CD14-positive monocyte (primary cell): Measurements from ENCODE around the gene NFKBIL1. TPM values are rescaled to one million over a fixed set of nuclear protein-coding genes. Genes with fewer than 3 reads are reported as not detected.

ENCODE experiments used
- DNase-seq, 3 donors: peaks; one replicate each; pipeline ENCODE4 v3.0.0-alpha.2; 2011 to 2022
- H2AFZ ChIP-seq: 2 replicates; pipeline ENCODE4 v1.6.0; 2012; ENCODE audit warnings: mild to moderate bottlenecking, low read depth, low read length, inconsistent platforms; ENCODE audit not compliant: insufficient read depth, poor library complexity, severe bottlenecking
- H3K27ac ChIP-seq, 2 donors: 1 replicate in 1 of 2; 2 replicates in 1 of 2; pipeline ENCODE4 v1.5.1; 2012 to 2013; ENCODE audit warnings: low read length in 2 of 2, control low read depth in 1 of 2, inconsistent platforms in 1 of 2, low read depth in 1 of 2, mild to moderate bottlenecking in 1 of 2
- H3K27me3 ChIP-seq, 2 donors: one replicate each; pipeline versions ENCODE4 v1.6.0 to v1.6.1; 2011 to 2013; ENCODE audit warnings: low read length in 2 of 2; ENCODE audit not compliant: control insufficient read depth in 2 of 2, insufficient read depth in 2 of 2
- H3K36me3 ChIP-seq, 2 donors: replicated peaks in 1 of 2; 1 replicate in 1 of 2; 2 replicates in 1 of 2; pipeline versions ENCODE4 v1.5.1 to v1.6.1; 2012 to 2013; ENCODE audit warnings: low read length in 2 of 2, control low read depth in 1 of 2, inconsistent platforms in 1 of 2, mild to moderate bottlenecking in 1 of 2; ENCODE audit not compliant: insufficient read depth in 2 of 2, control insufficient read depth in 1 of 2
- H3K4me1 ChIP-seq, 2 donors: 1 replicate in 1 of 2; 2 replicates in 1 of 2; pipeline versions ENCODE4 v1.5.1 to v1.6.1; 2012 to 2013; ENCODE audit warnings: low read length in 2 of 2, control low read depth in 1 of 2, inconsistent platforms in 1 of 2, mild to moderate bottlenecking in 1 of 2, moderate library complexity in 1 of 2; ENCODE audit not compliant: insufficient read depth in 2 of 2, control insufficient read depth in 1 of 2
- H3K4me2 ChIP-seq: replicated peaks from 2 replicates; pipeline ENCODE3; 2012; ENCODE audit warnings: low read length, moderate library complexity, mild to moderate bottlenecking; ENCODE audit not compliant: poor library complexity, severe bottlenecking; ENCODE audit errors: extremely low read depth
- H3K4me3 ChIP-seq, 3 experiments: fragments of 200-600 bp in 1 of 3; sonication (generic) in 1 of 3; replicated peaks in 1 of 3; 1 replicate in 2 of 3; 2 replicates in 1 of 3; pipeline ENCODE4 v1.5.1; 2011 to 2013; ENCODE audit warnings: low read length in 3 of 3, mild to moderate bottlenecking in 3 of 3, control low read depth in 2 of 3, low read depth in 2 of 3, inconsistent platforms in 1 of 3, moderate library complexity in 1 of 3
- H3K79me2 ChIP-seq: 2 replicates; pipeline ENCODE4 v1.6.0; 2012; ENCODE audit warnings: mild to moderate bottlenecking, control low read depth, inconsistent platforms, low read length, moderate library complexity; ENCODE audit not compliant: insufficient read depth
- H3K9ac ChIP-seq: 2 replicates; pipeline ENCODE4 v1.6.0; 2017; ENCODE audit warnings: low read length, mild to moderate bottlenecking; ENCODE audit not compliant: insufficient read depth, poor library complexity, severe bottlenecking
- H3K9me3 ChIP-seq, 2 donors: replicated peaks in 1 of 2; 1 replicate in 1 of 2; 2 replicates in 1 of 2; pipeline versions ENCODE4 v1.5.1 to v1.6.1; 2012 to 2013; ENCODE audit warnings: low read length in 2 of 2, control low read depth in 1 of 2; ENCODE audit not compliant: control insufficient read depth in 1 of 2, insufficient read depth in 1 of 2
- H4K20me1 ChIP-seq: 2 replicates; pipeline ENCODE4 v1.6.0; 2012; ENCODE audit warnings: mild to moderate bottlenecking, low read length, control low read depth, moderate library complexity; ENCODE audit not compliant: insufficient read depth
- H3K27ac Mint-ChIP-seq, 7 donors: one replicate each; pipeline ENCODE4 v1.8.0; 2020; ENCODE audit warnings: mild to moderate bottlenecking in 7 of 7, mixed read lengths in 7 of 7, moderate library complexity in 6 of 7, inconsistent platforms in 2 of 7
- H3K27me3 Mint-ChIP-seq, 3 donors: one replicate each; pipeline ENCODE4 v1.8.0; 2021 to 2022; ENCODE audit warnings: low read depth in 3 of 3, mild to moderate bottlenecking in 3 of 3, mixed read lengths in 3 of 3, moderate library complexity in 3 of 3, inconsistent platforms in 1 of 3
- H3K36me3 Mint-ChIP-seq, 2 donors: one replicate each; pipeline ENCODE4 v1.8.0; 2020; ENCODE audit warnings: mixed read lengths in 2 of 2, inconsistent platforms in 1 of 2, mild to moderate bottlenecking in 1 of 2
- H3K4me1 Mint-ChIP-seq: one replicate; pipeline ENCODE4 v1.8.0; 2020; ENCODE audit warnings: mild to moderate bottlenecking, mixed read lengths
- H3K4me3 Mint-ChIP-seq, 2 donors: one replicate each; pipeline ENCODE4 v1.8.0; 2020; ENCODE audit warnings: mild to moderate bottlenecking in 2 of 2, mixed read lengths in 2 of 2, moderate library complexity in 1 of 2
- H3K9me3 Mint-ChIP-seq, 7 donors: one replicate each; pipeline ENCODE4 v1.8.0; 2020 to 2022; ENCODE audit warnings: mixed read lengths in 7 of 7, mild to moderate bottlenecking in 6 of 7, moderate library complexity in 6 of 7, inconsistent platforms in 2 of 7
- CTCF ChIP-seq: fragments of 200-600 bp; IDR thresholded peaks from one replicate; pipeline ENCODE4 v1.8.0; 2022; ENCODE audit warnings: antibody characterized with exemption, mild to moderate bottlenecking
- WGBS: methylation state at CpG from one replicate; pipeline ENCODE4 v1.1.5; 2013; ENCODE audit warnings: missing lambda C conversion rate; ENCODE audit not compliant: insufficient coverage; 5-methylcytosine and 5-hydroxymethylcytosine counted together
- intact Hi-C, 2 donors: fragments of 100-400 bp; cut with micrococcal nuclease; formaldehyde crosslinking; loops; one replicate each; pipeline versions ENCODE4 v1.15.0 to v1.15.1; 2023
- polyA plus RNA-seq, 3 donors: library from polyadenylated mRNA; depleted of rRNA in 1 of 3; unstranded in 2 of 3; stranded (reverse) in 1 of 3; fragments of 300-500 nt in 2 of 3; fragments of >200 nt in 1 of 3; fragmentation: Illumina TruSeq in 2 of 3; gene quantifications; 1 replicate in 2 of 3; 2 replicates in 1 of 3; pipeline ENCODE4 v1.2.3, GENCODE V29; 2012 to 2021

The NFKBIL1 gene
- polyA plus RNA-seq, 3 donors = 7.7 to 10.3 (median 8.0) TPM

DNA sequence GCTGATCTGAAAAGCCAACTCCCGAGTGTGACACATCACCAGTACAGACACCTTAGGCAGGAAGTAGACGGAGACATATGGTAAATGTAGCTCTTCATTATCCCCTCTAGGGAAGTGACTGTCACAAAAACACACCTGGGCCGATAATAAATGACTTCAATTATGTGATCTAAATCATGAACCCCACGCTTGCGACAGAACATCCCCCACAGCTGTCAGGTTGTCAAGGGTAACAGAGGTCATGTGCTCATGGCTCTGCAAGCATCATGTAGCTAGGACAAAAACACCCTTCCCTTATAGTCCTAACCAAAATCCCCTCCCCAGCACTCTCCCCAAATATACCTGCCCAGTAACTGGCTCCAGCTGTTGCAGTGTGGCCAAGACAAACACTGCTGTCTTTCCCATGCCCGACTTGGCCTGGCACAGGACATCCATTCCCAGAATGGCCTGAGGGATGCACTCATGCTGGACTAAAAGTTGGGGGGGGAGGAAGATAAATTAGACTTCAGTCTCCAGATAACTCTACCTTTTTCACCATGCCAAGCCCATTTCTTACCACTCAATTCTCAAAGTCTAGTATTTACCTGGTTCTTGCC is 8.5 kb upstream of the NFKBIL1 start:
- Histone ChIP-seq H3K9ac (peak overlapping the region; percentile 90), H3K27me3 (no peaks in the 10 kb centered on the region), H3K79me2 (peaks cover 95% of the 10 kb centered on the region), H3K27ac (peak overlapping the region in 1 of 2 donors; percentile 97), H2AFZ (no peak overlapping the region), H3K4me2 (peak overlapping the region; percentile 97), H3K4me1 (peaks cover 32 to 38% of the 10 kb centered on the region in 2 donors), H4K20me1 (peaks cover 72% of the 10 kb centered on the region), H3K36me3 (peaks cover 63 to 65% of the 10 kb centered on the region in 2 donors), H3K4me3 (peak overlapping the region in 1 of 3 experiments; percentile 95), H3K9me3 (no peaks in the 10 kb centered on the region)
- no peaks in the 10 kb centered on the region for H3K27me3 Mint-ChIP-seq
- peaks cover 36% of the 10 kb centered on the region for H3K4me1 Mint-ChIP-seq
- peaks cover 60 to 66% of the 10 kb centered on the region in 2 donors for H3K36me3 Mint-ChIP-seq
- H3K9me3 Mint-ChIP-seq = peaks cover 0 to 2% (median 0%) of the 10 kb centered on the region in 7 donors
- no peak for TF ChIP-seq CTCF
- DNase-seq = no peak
- H3K4me3 Mint-ChIP-seq = peak overlapping the region in 1 of 2 donors; percentile 23
- peak overlapping the region in 5 of 7 donors; percentile 29 to 66 (median 41) for H3K27ac Mint-ChIP-seq
- intact Hi-C loops = no loop called here
- WGBS = 81% methylated on average over 4 of the region's 6 CpGs

- TF ChIP-seq CTCF = no peak
- Mint-ChIP-seq H3K9me3 (peaks cover 0 to 2% (median 0%) of the 10 kb centered on the region in 7 donors), H3K27me3 (no peaks in the 10 kb centered on the region), H3K27ac (peak overlapping the region in 6 of 7 donors; percentile 91 to 100 (median 98)), H3K4me1 (peaks cover 36% of the 10 kb centered on the region), H3K4me3 (peak overlapping the region; percentile 95 to 96), H3K36me3 (peaks cover 43 to 48% of the 10 kb centered on the region in 2 donors)
- Histone ChIP-seq H4K20me1 (peaks cover 54% of the 10 kb centered on the region), H3K4me1 (peaks cover 32 to 38% of the 10 kb centered on the region in 2 donors), H3K9me3 (no peaks in the 10 kb centered on the region), H3K27me3 (no peaks in the 10 kb centered on the region), H2AFZ (no peak overlapping the region), H3K9ac (peak overlapping the region; percentile 90), H3K27ac (peak overlapping the region in 1 of 2 donors; percentile 97), H3K79me2 (peaks cover 78% of the 10 kb centered on the region), H3K4me3 (peak overlapping the region; percentile 63 to 95 (median 85)), H3K4me2 (peak overlapping the region; percentile 97), H3K36me3 (peaks cover 45 to 48% of the 10 kb centered on the region in 2 donors)
- no CpG with 5 or more reads among the region's 4 CpGs for WGBS
- intact Hi-C loops = loop anchor here (5.0 to 10.0 kb wide), 7 partner anchors 43 to 414 kb away; partner anchors contain the start of genes MICB (in 2 of the 2), CLIC1 (in 1 of the 2), CSNK2B (in 1 of the 2) and LY6G5B (in 1 of the 2)
- no peak for DNase-seq
Observed at GRCh38 chr6:31540640-31541039, 6.8 kb upstream of the NFKBIL1 start.
